Astrocyte (in vitro differentiated cells and primary cell): Measurements from ENCODE around the gene ATF7. TPM values are rescaled to one million over a fixed set of nuclear protein-coding genes. Genes with fewer than 3 reads are reported as not detected.

Experiments
- DNase-seq: peaks from one replicate; pipeline ENCODE4 v3.0.0-alpha.2; 2010; ENCODE audit warnings: low read depth
- FAIRE-seq: peaks from 2 replicates; lab custom pipeline; 2011; peaks lifted over from hg19 to GRCh38; lab: Jason Lieb, UNC
- H2AFZ ChIP-seq: 2 replicates; pipeline ENCODE4 v1.6.0; 2012; ENCODE audit warnings: low read depth, low read length, inconsistent platforms
- H3K27ac ChIP-seq: 2 replicates; pipeline ENCODE4 v1.5.1; 2011; ENCODE audit warnings: low read depth, low read length, inconsistent platforms
- H3K27me3 ChIP-seq: 2 replicates; pipeline ENCODE4 v1.6.0; 2011; ENCODE audit warnings: low read length, inconsistent platforms; ENCODE audit not compliant: insufficient read depth
- H3K36me3 ChIP-seq: 2 replicates; pipeline ENCODE4 v1.5.1; 2011; ENCODE audit warnings: low read length, inconsistent platforms; ENCODE audit not compliant: insufficient read depth
- H3K4me1 ChIP-seq: 2 replicates; pipeline ENCODE4 v1.5.1; 2011; ENCODE audit warnings: low read length, inconsistent platforms; ENCODE audit not compliant: insufficient read depth
- H3K4me2 ChIP-seq: 2 replicates; pipeline ENCODE4 v1.6.0; 2012; ENCODE audit warnings: low read length, inconsistent platforms
- H3K4me3 ChIP-seq: 2 replicates; pipeline ENCODE4 v1.5.1; 2011; ENCODE audit warnings: low read depth, mild to moderate bottlenecking, low read length, inconsistent platforms; ENCODE audit not compliant: insufficient read depth
- H3K79me2 ChIP-seq: 2 replicates; pipeline ENCODE4 v1.6.0; 2012; ENCODE audit warnings: mild to moderate bottlenecking, low read length, inconsistent platforms; ENCODE audit not compliant: insufficient read depth
- H3K9ac ChIP-seq: 2 replicates; pipeline ENCODE4 v1.6.0; 2012; ENCODE audit warnings: mild to moderate bottlenecking, low read length, inconsistent platforms
- H3K9me3 ChIP-seq: 2 replicates; pipeline ENCODE4 v1.5.1; 2012; ENCODE audit warnings: low read depth, mild to moderate bottlenecking, low read length, inconsistent platforms; ENCODE audit not compliant: insufficient read depth
- H4K20me1 ChIP-seq: 2 replicates; pipeline ENCODE4 v1.6.0; 2012; ENCODE audit warnings: low read length, inconsistent platforms; ENCODE audit not compliant: insufficient read depth
- H3K27ac Mint-ChIP-seq: one replicate; pipeline ENCODE4 v1.8.0; 2021; ENCODE audit warnings: mild to moderate bottlenecking, mixed read lengths; ENCODE audit not compliant: unreplicated experiment
- H3K27me3 Mint-ChIP-seq: one replicate; pipeline ENCODE4 v1.8.0; 2021; ENCODE audit warnings: low read depth, mixed read lengths; ENCODE audit not compliant: unreplicated experiment
- H3K36me3 Mint-ChIP-seq: one replicate; pipeline ENCODE4 v1.8.0; 2021; ENCODE audit warnings: low read depth, mixed read lengths; ENCODE audit not compliant: unreplicated experiment
- H3K4me1 Mint-ChIP-seq: one replicate; pipeline ENCODE4 v1.8.0; 2021; ENCODE audit warnings: low read depth, mixed read lengths; ENCODE audit not compliant: unreplicated experiment
- H3K4me3 Mint-ChIP-seq: one replicate; pipeline ENCODE4 v1.8.0; 2021; ENCODE audit warnings: mild to moderate bottlenecking, moderate library complexity, mixed read lengths; ENCODE audit not compliant: unreplicated experiment
- H3K9me3 Mint-ChIP-seq: one replicate; pipeline ENCODE4 v1.8.0; 2021; ENCODE audit warnings: mild to moderate bottlenecking, mixed read lengths; ENCODE audit not compliant: unreplicated experiment
- EZH2 ChIP-seq: IDR thresholded peaks from 2 replicates; pipeline ENCODE4 v1.6.1; 2012; ENCODE audit warnings: mild to moderate bottlenecking, low read length, inconsistent platforms; ENCODE audit not compliant: insufficient read depth
- total RNA-seq: library from RNA; stranded (reverse); gene quantifications from 2 replicates; pipeline ENCODE4 v1.2.1, GENCODE V29; 2021
- TF ChIP-seq, protein P1 (sequence below): IDR thresholded peaks from 2 replicates; pipeline ENCODE4 v1.5.1; 2011; ENCODE audit warnings: low read depth, mild to moderate bottlenecking, inconsistent platforms, low read length, moderate library complexity; ENCODE audit not compliant: insufficient read depth

ATF7 gene
- total RNA-seq, 1 donor from 2014 or later, result 38.3 TPM

- peaks cover 66% of the 10 kb centered on the region for H3K79me2 ChIP-seq
Measured at GRCh38 chr12:53589915-53590314, 36.3 kb downstream of the ATF7 start.

GRCh38 chr12:53589423-53589822 is 36.8 kb downstream of the ATF7 start:
- H3K4me3 Mint-ChIP-seq, result no peak overlapping the region
- H3K36me3 Mint-ChIP-seq, result peaks cover 1% of the 10 kb centered on the region
- no peak for FAIRE-seq
- H3K27me3 Mint-ChIP-seq, result no peaks in the 10 kb centered on the region
- TF ChIP-seq, protein P1, sequence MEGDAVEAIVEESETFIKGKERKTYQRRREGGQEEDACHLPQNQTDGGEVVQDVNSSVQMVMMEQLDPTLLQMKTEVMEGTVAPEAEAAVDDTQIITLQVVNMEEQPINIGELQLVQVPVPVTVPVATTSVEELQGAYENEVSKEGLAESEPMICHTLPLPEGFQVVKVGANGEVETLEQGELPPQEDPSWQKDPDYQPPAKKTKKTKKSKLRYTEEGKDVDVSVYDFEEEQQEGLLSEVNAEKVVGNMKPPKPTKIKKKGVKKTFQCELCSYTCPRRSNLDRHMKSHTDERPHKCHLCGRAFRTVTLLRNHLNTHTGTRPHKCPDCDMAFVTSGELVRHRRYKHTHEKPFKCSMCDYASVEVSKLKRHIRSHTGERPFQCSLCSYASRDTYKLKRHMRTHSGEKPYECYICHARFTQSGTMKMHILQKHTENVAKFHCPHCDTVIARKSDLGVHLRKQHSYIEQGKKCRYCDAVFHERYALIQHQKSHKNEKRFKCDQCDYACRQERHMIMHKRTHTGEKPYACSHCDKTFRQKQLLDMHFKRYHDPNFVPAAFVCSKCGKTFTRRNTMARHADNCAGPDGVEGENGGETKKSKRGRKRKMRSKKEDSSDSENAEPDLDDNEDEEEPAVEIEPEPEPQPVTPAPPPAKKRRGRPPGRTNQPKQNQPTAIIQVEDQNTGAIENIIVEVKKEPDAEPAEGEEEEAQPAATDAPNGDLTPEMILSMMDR, result no peak
- no peak for TF ChIP-seq EZH2
- Histone ChIP-seq H3K4me2 (no peak overlapping the region), H3K9me3 (no peaks in the 10 kb centered on the region), H3K36me3 (no peaks in the 10 kb centered on the region), H3K4me1 (peaks cover 9% of the 10 kb centered on the region), H4K20me1 (peaks cover 75% of the 10 kb centered on the region), H2AFZ (no peak overlapping the region), H3K9ac (no peak overlapping the region), H3K27ac (no peak overlapping the region), H3K79me2 (peaks cover 69% of the 10 kb centered on the region), H3K27me3 (no peaks in the 10 kb centered on the region), H3K4me3 (no peak overlapping the region)
- H3K27ac Mint-ChIP-seq, result no peak overlapping the region
- DNase-seq, result no peak
- H3K4me1 Mint-ChIP-seq, result peaks cover 24% of the 10 kb centered on the region
- H3K9me3 Mint-ChIP-seq, result no peaks in the 10 kb centered on the region

More at GRCh38 chr12:53589915-53590314, 36.3 kb downstream of the ATF7 start:
- TF ChIP-seq EZH2, result no peak
- TF ChIP-seq, protein P1, result no peak
- H3K27ac ChIP-seq, result no peak overlapping the region
- FAIRE-seq, result no peak
- no peak overlapping the region for H3K4me2 ChIP-seq
- no peaks in the 10 kb centered on the region for H3K9me3 Mint-ChIP-seq
- no peaks in the 10 kb centered on the region for H3K27me3 Mint-ChIP-seq
- H4K20me1 ChIP-seq, result peaks cover 70% of the 10 kb centered on the region
- peaks cover 1% of the 10 kb centered on the region for H3K36me3 Mint-ChIP-seq
- H3K27ac Mint-ChIP-seq, result no peak overlapping the region
- no peaks in the 10 kb centered on the region for H3K36me3 ChIP-seq
- H3K9ac ChIP-seq, result no peak overlapping the region
- H3K4me1 ChIP-seq, result peaks cover 9% of the 10 kb centered on the region
- H2AFZ ChIP-seq, result no peak overlapping the region
- no peaks in the 10 kb centered on the region for H3K9me3 ChIP-seq
- H3K4me3 ChIP-seq, result no peak overlapping the region
- H3K4me1 Mint-ChIP-seq, result peaks cover 24% of the 10 kb centered on the region
- H3K27me3 ChIP-seq, result no peaks in the 10 kb centered on the region
- DNase-seq, result no peak
- H3K4me3 Mint-ChIP-seq, result no peak overlapping the region

GRCh38 chr12:53588123-53588522 is 38.1 kb downstream of the ATF7 start:
- Histone ChIP-seq H3K4me1 (peaks cover 9% of the 10 kb centered on the region), H4K20me1 (peaks cover 69% of the 10 kb centered on the region), H3K9me3 (no peaks in the 10 kb centered on the region), H3K9ac (no peak overlapping the region), H3K27me3 (no peaks in the 10 kb centered on the region), H3K4me2 (no peak overlapping the region), H3K4me3 (no peak overlapping the region), H3K27ac (no peak overlapping the region), H2AFZ (no peak overlapping the region), H3K79me2 (peaks cover 68% of the 10 kb centered on the region), H3K36me3 (no peaks in the 10 kb centered on the region)
- H3K9me3 Mint-ChIP-seq, result no peaks in the 10 kb centered on the region
- DNase-seq (no peak), FAIRE-seq (no peak)
- peaks cover 3% of the 10 kb centered on the region for H3K36me3 Mint-ChIP-seq
- H3K4me1 Mint-ChIP-seq, result peaks cover 24% of the 10 kb centered on the region
- H3K27ac Mint-ChIP-seq, result no peak overlapping the region
- TF ChIP-seq, protein P1, result no peak
- TF ChIP-seq EZH2, result no peak
- H3K27me3 Mint-ChIP-seq, result no peaks in the 10 kb centered on the region
- H3K4me3 Mint-ChIP-seq, result no peak overlapping the region
